RPMI8226 (cell line): ENCODE measurements around the gene CRAT.

Experiments used
- DNase-seq: peaks from one replicate; pipeline ENCODE4 v3.0.0-alpha.2; 2015

The CRAT gene

DNA sequence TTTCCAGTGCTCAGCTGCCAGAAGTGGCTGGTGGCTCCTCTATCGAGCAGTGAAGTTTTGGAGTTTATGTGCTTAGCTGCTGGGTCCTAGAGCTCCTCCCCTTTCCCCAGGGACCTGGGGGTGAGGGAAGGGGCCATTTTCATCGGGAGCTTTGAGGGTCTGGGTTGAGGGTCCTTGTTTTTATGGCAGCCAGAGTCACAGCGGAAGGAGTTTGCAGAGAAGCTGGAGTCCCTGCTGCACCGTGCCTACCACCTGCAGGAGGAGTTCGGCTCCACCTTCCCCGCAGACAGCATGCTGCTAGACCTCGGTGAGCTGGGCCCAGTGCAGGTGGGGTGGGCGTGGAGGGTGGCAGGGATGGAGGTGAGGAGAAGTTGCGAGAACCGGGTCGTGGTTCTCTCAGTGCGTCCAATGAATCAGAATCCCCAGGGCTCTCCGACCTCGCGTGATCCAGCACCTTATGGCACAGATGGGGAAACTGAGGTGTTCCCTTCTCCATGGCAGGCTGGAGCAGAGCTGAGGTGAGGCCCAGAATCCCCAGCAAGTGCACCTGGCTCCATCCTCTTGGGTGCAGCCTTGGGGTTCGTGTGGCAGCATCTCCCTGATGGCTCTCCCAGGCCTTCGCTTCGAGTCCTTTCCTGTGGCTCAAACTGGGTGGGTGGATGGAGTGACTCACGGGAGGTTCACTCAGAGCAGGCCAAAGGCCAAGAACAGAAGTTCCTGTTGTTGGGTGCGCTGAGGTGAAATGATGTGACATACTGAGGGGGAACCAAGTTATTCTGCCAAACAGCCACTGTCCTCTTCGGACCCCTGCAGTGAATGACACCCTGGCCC is 51.4 kb downstream of the CRAT start:
- DNase-seq, result no peak

DNA sequence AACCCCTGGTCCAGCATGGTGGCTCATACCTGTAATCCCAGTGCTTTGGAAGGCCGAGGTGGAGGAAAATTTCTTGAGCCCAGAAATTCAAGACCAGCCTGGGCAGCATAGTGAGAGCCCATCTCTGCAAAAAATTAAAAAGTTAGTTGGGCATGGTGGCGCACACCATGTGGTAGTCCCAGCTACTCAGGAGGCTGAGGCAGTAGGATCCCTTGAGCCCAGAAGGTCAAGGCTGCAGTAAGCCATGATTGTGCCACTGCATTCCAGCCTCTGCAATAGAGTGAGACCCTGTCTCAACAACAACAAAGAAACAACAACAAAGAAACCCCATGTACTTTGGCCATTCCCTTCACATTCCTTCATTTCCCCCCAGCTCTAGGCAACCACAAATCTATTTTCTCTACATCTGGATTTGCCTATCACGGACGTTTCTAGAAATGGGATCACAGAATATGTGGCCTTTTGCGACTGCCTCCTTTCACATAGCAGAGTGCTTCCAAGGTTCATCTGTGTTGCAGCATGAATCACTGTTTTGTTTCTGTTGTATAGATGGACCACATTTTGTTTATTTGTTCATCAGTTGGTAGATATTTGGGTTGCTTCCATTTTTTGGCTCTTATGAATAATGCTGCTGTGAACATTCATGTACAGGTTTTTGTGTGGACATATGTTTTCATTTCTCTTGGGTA is 56.3 kb downstream of the CRAT start:
- no peak for DNase-seq

DNA sequence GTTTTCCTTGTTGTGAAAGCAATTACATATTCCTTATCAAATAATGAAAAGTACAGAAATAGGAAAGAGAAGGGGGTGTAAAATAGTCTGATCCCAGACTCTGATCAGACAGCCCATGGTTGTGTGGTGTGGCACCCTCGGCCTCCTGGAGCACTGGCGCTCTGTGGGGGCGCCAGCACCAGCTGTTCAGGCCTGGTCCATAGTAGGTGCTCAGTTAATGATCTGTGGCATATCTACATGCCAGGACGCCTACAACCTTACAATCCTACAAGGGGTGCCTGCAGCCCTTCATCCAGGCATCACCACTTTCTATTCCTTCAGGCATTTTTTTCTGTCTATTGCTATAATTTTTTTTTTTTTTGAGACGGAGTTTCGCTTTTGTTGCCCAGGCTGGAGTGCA is 57.6 kb downstream of the CRAT start:
- no peak for DNase-seq

- no peak for DNase-seq
Observed at GRCh38 chr9:129052592-129052991, 58.0 kb downstream of the CRAT start.
